Stimulated activated CD4-positive, alpha-beta T cell treated with anti-CD3 and anti-CD28 coated beads, Interleukin-4, amount 100 ng/mL, for 1 hour (primary cell): Measurements from ENCODE around the gene OSBPL3.
A peak's percentile ranks its signal among the peaks of the same experiment; 100 is the strongest.

Experiments used
- DNase-seq: peaks from one replicate; pipeline ENCODE4 v3.0.0-alpha.2; 2020

Gene OSBPL3

DNA sequence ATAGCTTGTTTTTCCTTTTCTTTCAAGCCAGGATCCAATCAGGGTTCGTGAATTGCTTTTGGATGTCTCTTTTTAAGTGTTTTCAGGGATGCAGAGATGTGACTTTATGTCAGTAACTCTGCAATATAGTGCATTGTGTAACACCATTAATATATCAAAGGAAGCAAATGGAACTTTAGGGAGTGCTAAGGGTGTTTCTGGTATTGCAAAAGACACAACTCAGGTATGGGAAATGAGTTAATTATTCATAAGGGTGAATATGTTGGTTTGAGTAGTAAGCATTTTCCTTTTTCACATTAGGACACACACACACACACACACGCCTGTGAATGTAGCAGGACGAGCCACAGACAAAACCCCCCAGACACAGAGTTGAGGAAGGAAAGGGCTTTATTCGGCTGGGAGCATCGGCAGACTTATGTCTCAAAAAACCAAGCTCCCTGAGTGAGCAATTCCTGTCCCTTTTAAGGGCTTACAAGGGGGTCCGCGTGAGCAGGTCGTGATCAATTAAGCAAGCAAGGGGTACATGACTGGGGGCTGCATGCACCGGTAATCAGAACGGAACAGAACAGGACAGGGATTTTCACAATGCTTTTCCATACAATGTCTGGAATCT lies 190.9 kb downstream of the OSBPL3 start:
- DNase-seq = no peak

DNA sequence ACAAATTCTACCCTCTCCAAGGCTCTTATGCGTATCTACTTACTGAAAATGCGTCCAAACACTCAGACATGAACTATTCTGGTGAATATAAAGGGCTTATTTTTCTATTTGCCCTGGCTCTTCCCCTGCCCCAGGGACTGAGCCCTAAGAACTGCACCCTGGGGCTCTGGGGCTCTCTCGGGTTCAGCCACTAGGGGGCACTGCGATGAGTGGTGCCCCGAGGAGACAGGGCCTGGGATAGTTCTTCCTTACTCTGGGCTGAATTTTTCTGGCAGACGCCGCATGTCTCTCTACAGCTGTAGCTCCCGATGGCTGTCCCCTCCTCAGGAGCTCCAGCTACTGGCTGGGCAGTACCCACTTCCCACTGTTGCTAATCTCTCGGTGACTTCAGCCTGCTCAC lies 191.9 kb downstream of the OSBPL3 start:
- no peak for DNase-seq

- no peak for DNase-seq
Observed at GRCh38 chr7:24786941-24787340, 193.0 kb downstream of the OSBPL3 start.

- DNase-seq = no peak
Observed at GRCh38 chr7:24786306-24786705, 193.7 kb downstream of the OSBPL3 start.

GRCh38 chr7:24784277-24784676 lies 195.7 kb downstream of the OSBPL3 start:
- no peak for DNase-seq

DNA sequence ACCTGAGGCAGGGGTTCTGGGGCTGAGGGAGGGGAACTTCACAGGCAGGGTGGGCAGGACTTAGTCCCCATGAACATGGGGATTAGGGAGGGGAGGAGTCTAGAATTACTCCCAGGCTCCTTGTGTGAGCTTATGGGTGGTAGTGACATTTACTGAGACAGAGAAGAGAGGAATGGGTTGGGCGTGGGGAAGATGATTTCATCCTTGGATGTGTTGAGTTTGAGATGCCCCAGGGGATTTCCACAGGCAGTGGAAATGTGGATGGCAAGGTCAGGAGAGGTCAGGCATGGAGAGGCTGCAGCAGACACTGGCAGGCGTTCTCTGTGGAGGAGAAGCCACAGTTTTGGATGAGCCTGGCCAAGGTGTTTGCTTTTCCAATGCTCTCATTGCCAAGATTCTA lies 196.3 kb downstream of the OSBPL3 start:
- no peak for DNase-seq

DNA sequence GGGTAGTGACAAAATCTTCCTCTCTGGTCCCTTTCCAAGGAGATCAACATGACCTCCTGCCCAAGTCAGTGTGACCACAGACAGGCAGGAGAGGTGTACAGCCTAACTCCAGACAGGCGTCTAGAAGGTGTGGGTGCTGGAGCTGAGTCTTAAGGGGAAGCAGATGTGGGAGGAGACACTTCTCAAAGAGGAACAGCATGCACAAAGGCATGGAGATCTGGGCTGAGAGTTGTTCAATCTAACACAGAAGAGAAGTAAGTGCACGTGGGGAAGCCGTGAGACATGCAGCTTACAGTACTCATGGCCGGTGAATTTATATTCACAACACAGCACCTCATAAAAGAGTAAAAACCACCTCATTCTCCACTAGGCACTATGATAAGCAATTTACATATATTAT lies 198.9 kb downstream of the OSBPL3 start:
- no peak for DNase-seq

- DNase-seq = no peak
Observed at GRCh38 chr7:24779283-24779655, 200.7 kb downstream of the OSBPL3 start.

DNA sequence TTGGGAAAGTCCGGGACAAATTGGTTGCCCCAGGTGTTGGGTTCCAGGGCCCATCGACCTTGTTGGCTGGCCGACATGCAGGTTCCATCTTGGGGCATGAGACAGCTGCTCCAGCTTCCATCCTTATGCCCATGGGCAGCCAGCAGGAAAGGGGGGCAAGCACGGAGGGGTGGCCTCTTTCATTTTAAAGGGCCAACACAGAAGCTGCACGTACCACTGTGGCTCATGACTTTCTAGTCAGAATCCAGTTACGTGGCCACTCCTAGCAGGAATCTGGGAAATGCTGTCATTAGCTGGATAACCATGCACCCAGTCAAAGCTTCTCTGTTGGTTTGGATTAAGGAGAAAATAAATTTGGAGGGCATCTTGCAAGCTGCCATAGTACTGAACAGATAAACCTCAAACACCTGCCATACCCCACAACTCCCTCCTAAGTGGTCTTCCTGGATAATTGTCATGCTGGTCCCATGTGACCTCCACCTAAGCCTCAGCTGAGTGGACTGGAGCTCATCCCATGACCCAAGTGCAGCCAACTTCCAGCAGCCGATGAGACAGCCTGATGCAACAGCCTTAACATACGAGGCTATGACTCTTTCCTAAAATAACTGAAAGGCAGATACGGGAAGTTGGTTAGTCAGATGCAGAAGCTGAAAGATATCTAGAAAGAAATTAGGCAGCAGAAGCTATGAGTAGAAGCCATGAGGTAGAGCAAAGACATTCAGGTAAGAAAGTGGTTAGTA lies 201.3 kb downstream of the OSBPL3 start:
- no peak for DNase-seq

DNA sequence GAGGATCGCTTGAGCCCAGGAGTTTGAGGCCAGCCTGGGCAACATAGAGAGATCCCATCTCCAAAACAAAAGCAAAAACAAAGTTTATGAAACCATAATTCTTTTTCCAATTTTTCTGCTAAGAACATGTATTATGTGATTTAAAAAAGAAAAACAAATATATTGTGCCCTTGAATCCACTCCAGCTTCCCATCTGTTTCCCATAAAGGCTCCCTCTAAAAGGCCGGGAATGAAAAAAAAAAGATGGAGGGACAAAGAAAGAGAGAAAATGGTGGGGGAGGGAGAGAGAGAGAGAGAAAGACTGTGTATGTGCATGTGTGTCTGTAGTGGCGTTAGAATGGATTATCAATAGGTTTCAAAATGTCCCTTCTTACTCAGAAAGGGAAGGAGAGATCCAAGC lies 202.2 kb downstream of the OSBPL3 start:
- DNase-seq = no peak

DNA sequence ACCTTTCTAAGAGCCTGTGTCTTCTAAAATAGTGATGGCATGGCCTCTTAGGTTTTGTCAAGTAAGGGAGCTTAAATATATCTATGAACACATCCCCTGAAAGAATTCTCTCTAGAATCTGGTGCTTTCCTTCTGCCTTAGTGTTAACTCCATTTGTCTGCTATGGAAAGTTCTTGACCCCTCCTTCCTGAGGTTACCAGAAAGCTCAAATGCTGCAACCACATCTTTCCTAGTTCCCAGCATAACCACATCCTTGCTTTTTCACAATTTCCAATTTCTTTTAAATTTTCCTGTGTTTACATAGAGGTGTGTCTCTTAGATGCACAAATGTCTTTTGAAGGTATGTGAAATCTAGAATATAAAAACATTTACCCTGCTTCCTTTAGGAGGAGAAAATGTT lies 206.3 kb downstream of the OSBPL3 start:
- no peak for DNase-seq

GRCh38 chr7:24769851-24770250 lies 210.1 kb downstream of the OSBPL3 start:
- no peak for DNase-seq

DNA sequence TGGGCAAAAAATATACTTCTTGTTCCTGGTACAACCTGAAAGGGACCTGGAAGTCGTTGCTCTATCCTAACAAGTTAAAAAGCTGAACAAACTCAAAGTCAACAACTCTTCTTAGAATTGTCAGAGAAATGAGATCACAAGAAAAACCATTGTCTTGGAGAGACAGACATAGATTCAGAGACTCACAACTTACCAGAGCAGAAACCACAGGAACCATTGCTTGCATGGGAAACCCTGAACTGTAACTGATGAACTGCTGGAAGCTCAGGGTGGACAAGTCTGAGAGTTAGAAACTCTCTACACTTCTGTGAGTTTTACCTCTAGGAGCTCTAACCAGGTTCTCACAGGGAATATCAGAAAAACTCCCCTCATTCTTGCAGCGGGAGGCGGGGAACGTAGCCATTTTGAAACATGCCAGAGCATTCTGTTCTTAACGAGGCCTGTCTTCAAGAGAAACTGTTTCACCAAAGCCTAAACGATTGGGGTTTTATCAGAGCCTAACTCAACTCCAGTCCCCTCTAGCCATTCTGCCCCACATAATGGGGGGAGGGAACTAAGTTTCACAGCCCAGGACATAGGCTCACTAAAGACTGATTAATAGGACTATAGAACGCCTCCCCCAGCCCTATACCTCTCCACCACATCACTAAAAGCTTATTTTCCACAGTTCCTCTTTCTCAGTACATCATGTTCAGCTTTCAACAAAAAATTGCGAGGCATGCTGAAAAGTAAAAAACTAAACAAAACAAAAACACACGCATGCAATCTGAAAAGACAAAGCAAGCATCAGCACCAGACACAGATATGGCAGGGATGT lies 210.8 kb downstream of the OSBPL3 start:
- DNase-seq = no peak

- no peak for DNase-seq
Observed at GRCh38 chr7:24767878-24768569, 212.0 kb downstream of the OSBPL3 start.

DNA sequence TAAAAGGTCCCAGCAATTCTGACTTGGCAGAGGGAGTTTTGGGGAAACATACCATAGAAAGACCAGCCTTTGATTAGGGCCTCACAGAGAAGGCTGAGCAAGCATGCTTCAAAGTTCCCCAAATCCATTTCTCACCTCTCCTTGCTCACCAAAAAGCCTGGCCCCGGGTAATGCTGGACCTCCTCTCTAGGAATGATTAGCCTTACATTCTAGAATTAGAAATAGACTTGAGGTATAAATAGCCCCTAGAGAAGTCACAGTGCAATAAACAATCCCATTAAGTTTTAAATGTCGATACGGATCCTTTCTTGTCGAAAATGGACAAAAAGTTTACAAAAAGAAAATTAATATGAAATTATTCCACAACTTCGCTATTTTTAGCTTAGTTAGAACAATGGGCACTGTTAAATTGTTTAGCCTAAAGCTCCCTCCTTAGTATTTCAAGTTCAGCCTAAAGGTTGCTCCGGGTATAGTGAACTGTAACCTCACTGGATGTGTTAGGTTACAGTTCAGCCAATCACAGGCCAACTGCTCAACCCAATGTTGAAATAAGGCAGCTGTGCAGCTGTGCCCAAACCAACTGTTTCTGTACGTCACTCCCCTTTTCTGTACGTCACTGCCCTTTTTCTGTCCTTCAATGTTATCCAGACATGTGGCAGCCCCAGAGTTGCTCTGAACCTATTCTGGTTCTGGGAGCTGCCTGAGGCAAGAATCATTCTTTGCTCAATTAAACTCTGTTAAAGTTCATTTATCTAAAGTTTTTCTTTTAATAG lies 214.8 kb downstream of the OSBPL3 start:
- DNase-seq = no peak

DNA sequence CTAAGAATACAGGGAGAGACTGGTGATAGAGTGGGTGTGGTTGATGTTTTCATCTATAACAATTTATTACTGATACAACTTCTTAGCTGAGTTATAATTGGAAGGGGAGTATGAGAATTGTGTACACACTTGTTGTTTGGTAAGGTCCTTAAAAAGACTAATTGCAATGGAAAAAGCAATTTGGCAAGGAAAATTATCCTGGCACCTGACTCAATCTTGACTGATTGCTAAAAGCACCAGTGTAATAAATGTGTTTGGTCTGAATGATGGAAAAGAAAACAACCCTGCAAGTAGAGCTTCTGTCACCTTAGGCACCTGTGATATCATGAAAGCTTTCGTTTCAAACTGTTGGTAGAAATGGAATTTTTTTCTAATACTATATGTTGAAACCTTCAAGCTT lies 216.0 kb downstream of the OSBPL3 start:
- no peak for DNase-seq

DNA sequence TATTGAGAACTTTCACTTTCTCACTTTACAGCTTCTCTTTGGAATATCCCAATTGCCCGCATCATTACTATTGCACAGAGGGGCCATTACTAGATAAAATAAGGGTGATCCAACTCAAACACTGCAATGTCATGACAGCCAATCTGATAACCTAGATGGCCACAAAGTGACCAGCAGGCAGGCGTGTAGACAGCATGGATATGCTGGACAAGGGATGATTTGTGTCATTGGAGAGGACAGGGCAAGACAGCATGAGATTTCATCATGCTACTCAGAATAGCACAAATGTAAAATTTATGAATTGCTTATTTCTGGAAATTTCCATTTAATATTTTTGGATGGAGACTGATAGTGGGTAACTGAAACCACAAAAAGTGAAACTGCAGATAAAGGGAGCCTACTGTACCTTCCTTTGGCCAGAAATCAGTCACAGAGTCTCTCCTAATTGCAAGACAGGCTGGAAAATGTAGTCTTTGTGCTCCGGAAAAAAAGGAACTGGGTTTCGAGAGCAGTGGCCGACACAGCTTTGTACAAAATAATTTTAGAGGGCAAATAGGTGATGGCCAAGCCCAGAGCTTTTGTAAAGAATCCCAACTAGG lies 216.6 kb downstream of the OSBPL3 start:
- no peak for DNase-seq

GRCh38 chr7:24762771-24763170 lies 217.2 kb downstream of the OSBPL3 start:
- no peak for DNase-seq

GRCh38 chr7:24760968-24761367 lies 219.0 kb downstream of the OSBPL3 start:
- DNase-seq = no peak

- DNase-seq = peak; percentile 54
Observed at GRCh38 chr7:24757353-24758275, 222.4 kb downstream of the OSBPL3 start, which contains the start of gene GSDME. Gene GSDME, minus strand, starts transcription at chr7:24757464. Its CDS starts 7,690 bp downstream, at chr7:24749774.
